Bronchial epithelial cell (primary cell): ENCODE measurements around the gene NR2C2AP. TPM values are rescaled to one million over a fixed set of nuclear protein-coding genes. Genes with fewer than 3 reads are reported as not detected.

Experiments
- DNase-seq: peaks from one replicate; pipeline ENCODE4 v3.0.0-alpha.2; 2010; ENCODE audit warnings: low read depth
- FAIRE-seq: peaks from 2 replicates; lab custom pipeline; 2011; peaks lifted over from hg19 to GRCh38; lab: Jason Lieb, UNC
- H3K27me3 ChIP-seq: 2 replicates; pipeline ENCODE4 v1.5.1; 2011; ENCODE audit warnings: low read length; ENCODE audit not compliant: control insufficient read depth, insufficient read depth
- H3K36me3 ChIP-seq: 2 replicates; pipeline ENCODE4 v1.5.1; 2011; ENCODE audit warnings: low read length; ENCODE audit not compliant: control insufficient read depth, insufficient read depth
- H3K4me3 ChIP-seq: 2 replicates; pipeline ENCODE4 v1.5.1; 2011; ENCODE audit warnings: mild to moderate bottlenecking, low read depth, low read length, control low read depth
- total RNA-seq: library from RNA; depleted of rRNA; stranded (reverse); fragments of >200 nt; gene quantifications from 2 replicates; pipeline ENCODE4 v1.2.1, GENCODE V29; 2014
- TF ChIP-seq, protein P1 (sequence below): IDR thresholded peaks from 2 replicates; pipeline ENCODE4 v1.5.1; 2011; ENCODE audit warnings: mild to moderate bottlenecking, moderate library complexity, low read length, control low read depth, inconsistent platforms; ENCODE audit not compliant: insufficient read depth, severe bottlenecking

Gene NR2C2AP
- total RNA-seq, 1 donor from 2014 or later, result 49.0 TPM

GRCh38 chr19:19170873-19171672, 32.1 kb downstream of the NR2C2AP start:
- H3K4me3 ChIP-seq, result no peak overlapping the region
- FAIRE-seq (no peak), DNase-seq (no peak)
- no peaks in the 10 kb centered on the region for H3K27me3 ChIP-seq
- no peaks in the 10 kb centered on the region for H3K36me3 ChIP-seq
- TF ChIP-seq, protein P1, sequence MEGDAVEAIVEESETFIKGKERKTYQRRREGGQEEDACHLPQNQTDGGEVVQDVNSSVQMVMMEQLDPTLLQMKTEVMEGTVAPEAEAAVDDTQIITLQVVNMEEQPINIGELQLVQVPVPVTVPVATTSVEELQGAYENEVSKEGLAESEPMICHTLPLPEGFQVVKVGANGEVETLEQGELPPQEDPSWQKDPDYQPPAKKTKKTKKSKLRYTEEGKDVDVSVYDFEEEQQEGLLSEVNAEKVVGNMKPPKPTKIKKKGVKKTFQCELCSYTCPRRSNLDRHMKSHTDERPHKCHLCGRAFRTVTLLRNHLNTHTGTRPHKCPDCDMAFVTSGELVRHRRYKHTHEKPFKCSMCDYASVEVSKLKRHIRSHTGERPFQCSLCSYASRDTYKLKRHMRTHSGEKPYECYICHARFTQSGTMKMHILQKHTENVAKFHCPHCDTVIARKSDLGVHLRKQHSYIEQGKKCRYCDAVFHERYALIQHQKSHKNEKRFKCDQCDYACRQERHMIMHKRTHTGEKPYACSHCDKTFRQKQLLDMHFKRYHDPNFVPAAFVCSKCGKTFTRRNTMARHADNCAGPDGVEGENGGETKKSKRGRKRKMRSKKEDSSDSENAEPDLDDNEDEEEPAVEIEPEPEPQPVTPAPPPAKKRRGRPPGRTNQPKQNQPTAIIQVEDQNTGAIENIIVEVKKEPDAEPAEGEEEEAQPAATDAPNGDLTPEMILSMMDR, result no peak

DNA sequence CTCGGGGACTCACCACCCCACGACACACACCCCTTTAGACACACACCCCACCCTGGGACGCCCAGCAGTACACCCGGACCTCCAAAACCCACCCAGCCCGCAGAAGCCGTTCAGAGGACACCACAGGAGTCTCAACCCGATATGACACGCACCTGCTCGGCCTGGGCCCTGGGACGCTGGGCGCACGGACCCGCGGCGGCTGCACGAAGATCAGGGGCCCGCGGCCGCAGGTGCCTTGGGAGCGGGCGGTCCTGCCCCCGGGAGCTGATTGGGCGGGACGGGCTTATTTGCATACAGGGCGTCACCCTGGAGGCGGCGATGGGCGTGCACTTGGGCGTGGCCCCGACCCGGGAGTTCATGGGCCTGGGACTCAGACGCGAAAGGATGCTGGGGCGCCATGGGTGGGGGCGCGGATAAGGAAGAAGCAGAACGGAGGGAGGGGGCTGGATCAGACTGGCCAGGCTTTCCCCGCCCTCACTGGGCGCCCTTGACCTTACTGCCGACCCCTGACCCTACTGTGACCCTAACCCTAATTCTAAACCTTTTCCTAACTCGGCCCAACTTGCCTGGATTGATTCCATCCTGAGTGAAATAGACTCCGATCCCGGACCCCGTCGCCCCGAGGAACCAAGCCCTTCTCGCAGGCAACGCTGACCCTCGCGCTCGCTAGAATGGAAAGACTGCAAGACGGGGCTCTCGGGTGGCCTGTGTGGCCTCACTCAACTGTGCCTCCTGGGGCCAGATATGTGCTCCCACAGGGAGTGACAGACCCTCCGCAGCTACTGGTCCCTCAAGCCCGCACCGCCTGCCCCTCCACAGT, 33.0 kb downstream of the NR2C2AP start, which contains the start of gene MEF2B:
Gene MEF2B, minus strand, starts transcription at position 211 of the 820 bp plus-strand sequence. CDS start 19,528 bp downstream, outside the sequence.
- peak; percentile 47 for DNase-seq
- Histone ChIP-seq H3K27me3 (no peaks in the 10 kb centered on the region), H3K4me3 (no peak within 1 kb of the TSS), H3K36me3 (no peaks in the 10 kb centered on the region)
- no peak for FAIRE-seq
- TF ChIP-seq, protein P1, result no peak

GRCh38 chr19:19169236-19170052, 33.8 kb downstream of the NR2C2AP start:
- TF ChIP-seq, protein P1, result no peak
- Histone ChIP-seq H3K4me3 (no peak overlapping the region), H3K36me3 (no peaks in the 10 kb centered on the region), H3K27me3 (no peaks in the 10 kb centered on the region)
- no peak for DNase-seq
- FAIRE-seq, result no peak

GRCh38 chr19:19167612-19168011, 35.6 kb downstream of the NR2C2AP start:
- Histone ChIP-seq H3K4me3 (no peak overlapping the region), H3K27me3 (no peaks in the 10 kb centered on the region), H3K36me3 (no peaks in the 10 kb centered on the region)
- no peak for DNase-seq
- no peak for FAIRE-seq
- TF ChIP-seq, protein P1, result no peak

- FAIRE-seq (no peak), DNase-seq (no peak)
- Histone ChIP-seq H3K4me3 (no peak overlapping the region), H3K27me3 (no peaks in the 10 kb centered on the region), H3K36me3 (no peaks in the 10 kb centered on the region)
- TF ChIP-seq, protein P1, result no peak
Observed at GRCh38 chr19:19165396-19165795, 37.8 kb downstream of the NR2C2AP start.
